HL-60 (cell line): ENCODE measurements around the gene OGA.

Source experiments
- DNase-seq, 2 experiments: peaks; one replicate each; pipeline ENCODE4 v3.0.0-alpha.2; 2010 to 2020; ENCODE audit warnings: low read depth in 1 of 2, low spot score in 1 of 2
- H3K27ac ChIP-seq: fragments of 250-450 bp; sonication (Bioruptor Pico); replicated peaks from 2 replicates; pipeline ENCODE4 v1.5.1; 2020; ENCODE audit warnings: mild to moderate bottlenecking, moderate library complexity
- H3K27me3 ChIP-seq: fragments of 250-450 bp; sonication (Bioruptor Pico); 2 replicates; pipeline ENCODE4 v1.5.1; 2021; ENCODE audit warnings: mild to moderate bottlenecking, moderate library complexity; ENCODE audit not compliant: insufficient read depth, poor library complexity, severe bottlenecking
- H3K4me3 ChIP-seq: replicated peaks from 2 replicates; pipeline ENCODE4 v1.5.1; 2011; ENCODE audit warnings: mild to moderate bottlenecking, control low read depth, low read length; ENCODE audit not compliant: insufficient read depth
- CTCF ChIP-seq: IDR thresholded peaks from one replicate; pipeline ENCODE4 v1.5.1; 2011; ENCODE audit warnings: low read length, control low read depth, inconsistent platforms; ENCODE audit not compliant: insufficient read depth
- GABPA ChIP-seq: IDR thresholded peaks from 2 replicates; pipeline ENCODE4 v1.6.1; 2012; ENCODE audit warnings: low read depth
- POLR2AphosphoS5 ChIP-seq: IDR thresholded peaks from 2 replicates; pipeline ENCODE4 v1.6.1; 2012; ENCODE audit warnings: low read depth
- REST ChIP-seq: IDR thresholded peaks from 2 replicates; pipeline ENCODE4 v1.6.1; 2012; ENCODE audit warnings: low read depth; ENCODE audit not compliant: insufficient replicate concordance
- SPI1 ChIP-seq: IDR thresholded peaks from 2 replicates; pipeline ENCODE4 v1.6.1; 2012; ENCODE audit warnings: low read depth, mild to moderate bottlenecking, borderline replicate concordance

OGA gene

GRCh38 chr10:101766306-101766705 lies 51.9 kb downstream of the OGA start:
- no peak for DNase-seq
- no peak for TF ChIP-seq REST
- no peak for TF ChIP-seq GABPA
- TF ChIP-seq CTCF, result no peak
- TF ChIP-seq SPI1, result no peak
- no peak for TF ChIP-seq POLR2AphosphoS5
- no peak overlapping the region for H3K4me3 ChIP-seq
- H3K27me3 ChIP-seq, result peaks cover 11% of the 10 kb centered on the region
- H3K27ac ChIP-seq, result no peak overlapping the region

- H3K27me3 ChIP-seq, result peaks cover 11% of the 10 kb centered on the region
- no peak overlapping the region for H3K27ac ChIP-seq
- DNase-seq, result no peak
- no peak overlapping the region for H3K4me3 ChIP-seq
- TF ChIP-seq POLR2AphosphoS5 (no peak), CTCF (no peak), SPI1 (no peak), GABPA (no peak), REST (no peak)
These were observed 55.0 kb downstream of the OGA start for GRCh38 chr10:101763141-101763846.

- DNase-seq, result no peak
- Histone ChIP-seq H3K27ac (no peak overlapping the region), H3K4me3 (no peak overlapping the region), H3K27me3 (peaks cover 11% of the 10 kb centered on the region)
- TF ChIP-seq SPI1 (no peak), GABPA (no peak), POLR2AphosphoS5 (no peak), CTCF (no peak), REST (no peak)
These were observed 55.5 kb downstream of the OGA start for GRCh38 chr10:101762736-101763135.
